Neural progenitor cell (in vitro differentiated cells): ENCODE measurements around the gene WDR64. TPM values are rescaled to one million over a fixed set of nuclear protein-coding genes. Genes with fewer than 3 reads are reported as not detected.

Experiments
- DNase-seq: peaks from one replicate; pipeline ENCODE4 v3.0.0-alpha.2; 2016; ENCODE audit warnings: low spot score
- H2AFZ ChIP-seq: fragments of 200-600 bp; sonication (generic); replicated peaks from 2 replicates; pipeline ENCODE4 v1.6.1; 2016; ENCODE audit warnings: antibody characterized with exemption
- H3F3A ChIP-seq: fragments of 200-600 bp; sonication (generic); 2 replicates; pipeline ENCODE4 v1.6.1; 2016; ENCODE audit warnings: antibody characterized with exemption, low read depth
- H3K27ac ChIP-seq: fragments of 200-600 bp; sonication (generic); 2 replicates; pipeline ENCODE4 v1.5.1; 2016; ENCODE audit warnings: mild to moderate bottlenecking
- H3K27me3 ChIP-seq: fragments of 200-600 bp; sonication (generic); 2 replicates; pipeline ENCODE4 v1.6.1; 2016; ENCODE audit warnings: mild to moderate bottlenecking, moderate library complexity
- H3K36me3 ChIP-seq: fragments of 200-600 bp; sonication (generic); 2 replicates; pipeline ENCODE4 v1.5.1; 2016
- H3K4me1 ChIP-seq: fragments of 200-600 bp; sonication (generic); 2 replicates; pipeline ENCODE4 v1.6.1; 2016; ENCODE audit warnings: mixed run types
- H3K4me2 ChIP-seq: fragments of 200-600 bp; sonication (generic); 2 replicates; pipeline ENCODE4 v1.6.1; 2016
- H3K4me3 ChIP-seq: fragments of 200-600 bp; sonication (generic); 2 replicates; pipeline ENCODE4 v1.5.1; 2016
- H3K79me2 ChIP-seq: fragments of 200-600 bp; sonication (generic); 2 replicates; pipeline ENCODE4 v1.6.1; 2016; ENCODE audit warnings: low read depth
- H3K9ac ChIP-seq: fragments of 200-600 bp; sonication (generic); 2 replicates; pipeline ENCODE4 v1.6.1; 2016
- H3K9me3 ChIP-seq: fragments of 200-600 bp; sonication (generic); 2 replicates; pipeline ENCODE4 v1.5.1; 2016; ENCODE audit warnings: low read depth
- H4K20me1 ChIP-seq: fragments of 200-600 bp; sonication (generic); 2 replicates; pipeline ENCODE4 v1.6.1; 2016; ENCODE audit warnings: low read depth
- H3K27ac Mint-ChIP-seq: 3 replicates; pipeline ENCODE4 v1.8.0; 2021; ENCODE audit warnings: mixed read lengths
- H3K27me3 Mint-ChIP-seq: 2 replicates; pipeline ENCODE4 v1.8.0; 2022; ENCODE audit warnings: low read depth, mild to moderate bottlenecking, inconsistent platforms, moderate library complexity, mixed read lengths; ENCODE audit not compliant: insufficient read depth
- H3K36me3 Mint-ChIP-seq: 3 replicates; pipeline ENCODE4 v1.8.0; 2021; ENCODE audit warnings: mixed read lengths
- H3K4me1 Mint-ChIP-seq: 3 replicates; pipeline ENCODE4 v1.8.0; 2021; ENCODE audit warnings: mixed read lengths
- H3K4me3 Mint-ChIP-seq: 3 replicates; pipeline ENCODE4 v1.8.0; 2021; ENCODE audit warnings: mild to moderate bottlenecking, moderate library complexity, mixed read lengths
- H3K9me3 Mint-ChIP-seq: 3 replicates; pipeline ENCODE4 v1.8.0; 2020; ENCODE audit warnings: mixed read lengths
- EZH2 ChIP-seq: fragments of 200-600 bp; sonication (generic); IDR thresholded peaks from 2 replicates; pipeline ENCODE4 v1.6.1; 2017; ENCODE audit warnings: antibody characterized with exemption, mild to moderate bottlenecking, moderate library complexity
- EZH2phosphoT487 ChIP-seq: fragments of 200-600 bp; sonication (generic); IDR thresholded peaks from 2 replicates; pipeline ENCODE4 v1.6.1; 2017; ENCODE audit warnings: antibody characterized with exemption
- total RNA-seq: library from RNA; depleted of rRNA; stranded (reverse); fragments of >200 nt; gene quantifications from 2 replicates; pipeline ENCODE4 v1.2.3, GENCODE V29; 2015; ENCODE audit warnings: low replicate concordance
- TF ChIP-seq, protein P1 (sequence below): fragments of 200-600 bp; sonication (generic); IDR thresholded peaks from 2 replicates; pipeline ENCODE4 v1.5.1; 2017; ENCODE audit warnings: antibody characterized with exemption, mild to moderate bottlenecking

Gene WDR64
- total RNA-seq, 1 donor from 2014 or later, result not detected

DNA sequence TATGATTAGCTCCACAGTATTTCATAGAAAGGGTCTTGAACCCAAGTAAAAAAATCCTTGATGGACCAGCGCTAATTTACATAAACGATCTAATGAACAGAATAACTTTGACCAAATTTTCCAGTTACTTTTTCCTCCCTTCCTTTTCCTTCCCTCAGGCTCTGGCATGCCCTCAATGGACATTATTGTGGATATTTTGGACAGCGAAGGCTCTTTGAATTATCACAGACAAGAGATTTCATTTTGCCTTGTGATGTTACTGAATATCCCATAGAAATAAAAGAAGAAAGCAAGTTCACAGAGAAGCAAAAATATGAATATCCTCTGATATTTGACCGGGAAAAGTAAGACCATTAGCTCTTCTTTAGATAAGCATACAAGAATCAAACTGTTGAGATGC lies 135.6 kb downstream of the WDR64 start:
- Histone ChIP-seq H3K36me3 (no peaks in the 10 kb centered on the region), H3K9me3 (no peaks in the 10 kb centered on the region), H2AFZ (no peak overlapping the region), H3K27ac (no peak overlapping the region), H3K27me3 (no peaks in the 10 kb centered on the region), H3F3A (no peaks in the 10 kb centered on the region), H3K4me3 (no peak overlapping the region), H4K20me1 (no peaks in the 10 kb centered on the region), H3K79me2 (no peaks in the 10 kb centered on the region), H3K4me1 (no peaks in the 10 kb centered on the region), H3K9ac (no peak overlapping the region), H3K4me2 (no peak overlapping the region)
- H3K27ac Mint-ChIP-seq, result no peak overlapping the region
- H3K9me3 Mint-ChIP-seq, result peaks cover 4% of the 10 kb centered on the region
- TF ChIP-seq, protein P1, sequence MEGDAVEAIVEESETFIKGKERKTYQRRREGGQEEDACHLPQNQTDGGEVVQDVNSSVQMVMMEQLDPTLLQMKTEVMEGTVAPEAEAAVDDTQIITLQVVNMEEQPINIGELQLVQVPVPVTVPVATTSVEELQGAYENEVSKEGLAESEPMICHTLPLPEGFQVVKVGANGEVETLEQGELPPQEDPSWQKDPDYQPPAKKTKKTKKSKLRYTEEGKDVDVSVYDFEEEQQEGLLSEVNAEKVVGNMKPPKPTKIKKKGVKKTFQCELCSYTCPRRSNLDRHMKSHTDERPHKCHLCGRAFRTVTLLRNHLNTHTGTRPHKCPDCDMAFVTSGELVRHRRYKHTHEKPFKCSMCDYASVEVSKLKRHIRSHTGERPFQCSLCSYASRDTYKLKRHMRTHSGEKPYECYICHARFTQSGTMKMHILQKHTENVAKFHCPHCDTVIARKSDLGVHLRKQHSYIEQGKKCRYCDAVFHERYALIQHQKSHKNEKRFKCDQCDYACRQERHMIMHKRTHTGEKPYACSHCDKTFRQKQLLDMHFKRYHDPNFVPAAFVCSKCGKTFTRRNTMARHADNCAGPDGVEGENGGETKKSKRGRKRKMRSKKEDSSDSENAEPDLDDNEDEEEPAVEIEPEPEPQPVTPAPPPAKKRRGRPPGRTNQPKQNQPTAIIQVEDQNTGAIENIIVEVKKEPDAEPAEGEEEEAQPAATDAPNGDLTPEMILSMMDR, result no peak
- TF ChIP-seq EZH2 (no peak), EZH2phosphoT487 (no peak)
- H3K27me3 Mint-ChIP-seq, result no peaks in the 10 kb centered on the region
- peaks cover 7% of the 10 kb centered on the region for H3K4me1 Mint-ChIP-seq
- no peaks in the 10 kb centered on the region for H3K36me3 Mint-ChIP-seq
- no peak for DNase-seq
- no peak overlapping the region for H3K4me3 Mint-ChIP-seq

DNA sequence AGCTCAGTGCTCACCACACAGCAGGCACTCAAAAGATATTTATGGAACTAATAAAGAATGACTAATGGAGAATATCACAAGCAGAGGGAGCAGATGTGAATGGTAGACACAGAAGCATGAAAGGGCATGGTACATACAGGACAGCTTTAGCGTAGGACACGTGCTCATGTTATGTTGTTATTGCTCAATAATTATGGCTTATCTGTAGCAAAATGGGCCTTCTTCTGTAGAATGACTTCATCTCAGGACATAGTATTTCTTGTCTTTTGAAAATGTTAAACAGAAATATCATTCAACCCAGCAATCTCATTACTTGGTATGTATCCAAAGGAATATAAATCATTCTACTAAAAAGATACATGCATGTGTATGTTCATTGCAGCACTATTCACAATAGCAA lies 137.0 kb downstream of the WDR64 start:
- peaks cover 4% of the 10 kb centered on the region for H3K9me3 Mint-ChIP-seq
- Histone ChIP-seq H3K9me3 (no peaks in the 10 kb centered on the region), H3K9ac (no peak overlapping the region), H3K4me3 (no peak overlapping the region), H3K79me2 (no peaks in the 10 kb centered on the region), H3K4me2 (no peak overlapping the region), H3K27me3 (no peaks in the 10 kb centered on the region), H3K4me1 (no peaks in the 10 kb centered on the region), H4K20me1 (no peaks in the 10 kb centered on the region), H2AFZ (no peak overlapping the region), H3F3A (no peaks in the 10 kb centered on the region), H3K27ac (no peak overlapping the region), H3K36me3 (no peaks in the 10 kb centered on the region)
- peaks cover 7% of the 10 kb centered on the region for H3K4me1 Mint-ChIP-seq
- TF ChIP-seq, protein P1, result no peak
- no peak for TF ChIP-seq EZH2
- TF ChIP-seq EZH2phosphoT487, result no peak
- no peak overlapping the region for H3K4me3 Mint-ChIP-seq
- no peak for DNase-seq
- no peaks in the 10 kb centered on the region for H3K36me3 Mint-ChIP-seq
- H3K27ac Mint-ChIP-seq, result no peak overlapping the region
- H3K27me3 Mint-ChIP-seq, result no peaks in the 10 kb centered on the region

DNA sequence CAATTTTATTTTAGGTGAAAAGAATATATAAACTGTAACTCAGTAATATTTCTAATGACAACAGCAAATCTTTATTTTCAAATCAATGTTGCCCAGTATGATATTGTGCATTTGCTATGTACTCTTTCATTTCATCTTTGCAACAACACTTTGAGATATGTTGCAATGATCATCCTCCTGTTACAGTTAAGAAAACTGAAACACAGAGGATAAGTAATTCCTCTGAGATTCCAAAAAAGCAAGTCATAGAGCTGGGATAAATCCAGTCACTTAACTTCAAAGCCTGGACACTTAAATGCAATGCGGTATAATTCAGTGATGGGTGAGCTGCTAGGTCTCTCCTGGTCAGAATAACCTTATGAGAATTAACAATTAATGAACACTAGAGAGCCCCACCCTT lies 147.3 kb downstream of the WDR64 start:
- Histone ChIP-seq H3F3A (no peaks in the 10 kb centered on the region), H3K27me3 (no peaks in the 10 kb centered on the region), H3K36me3 (no peaks in the 10 kb centered on the region), H3K9ac (no peak overlapping the region), H3K4me1 (no peaks in the 10 kb centered on the region), H3K9me3 (no peaks in the 10 kb centered on the region), H3K79me2 (no peaks in the 10 kb centered on the region), H4K20me1 (no peaks in the 10 kb centered on the region), H2AFZ (no peak overlapping the region), H3K4me2 (no peak overlapping the region), H3K27ac (no peak overlapping the region), H3K4me3 (no peak overlapping the region)
- Mint-ChIP-seq H3K9me3 (no peaks in the 10 kb centered on the region), H3K36me3 (no peaks in the 10 kb centered on the region), H3K27me3 (no peaks in the 10 kb centered on the region), H3K27ac (no peak overlapping the region), H3K4me1 (no peaks in the 10 kb centered on the region), H3K4me3 (no peak overlapping the region)
- TF ChIP-seq EZH2phosphoT487 (no peak), EZH2 (no peak)
- TF ChIP-seq, protein P1, result no peak
- no peak for DNase-seq

DNA sequence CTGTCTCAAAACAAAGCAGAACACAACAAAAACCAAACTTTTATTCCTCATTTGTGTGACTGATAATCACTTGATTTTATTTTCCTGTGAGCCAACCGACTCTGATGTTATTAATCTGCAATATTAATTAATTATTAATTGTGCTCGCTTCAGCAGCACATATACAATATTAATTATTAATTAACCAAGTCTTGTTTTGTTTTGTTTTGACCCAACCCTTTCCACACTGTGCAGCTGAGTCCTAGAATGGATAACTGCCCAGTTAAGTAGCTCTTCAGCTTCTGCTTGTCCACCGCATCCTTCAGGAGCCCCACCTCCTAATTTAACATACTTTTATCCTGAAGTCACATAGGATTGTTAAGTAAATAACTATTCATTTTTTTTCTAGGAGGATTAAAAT lies 148.6 kb downstream of the WDR64 start:
- TF ChIP-seq EZH2 (no peak), EZH2phosphoT487 (no peak)
- TF ChIP-seq, protein P1, result no peak
- Mint-ChIP-seq H3K27ac (no peak overlapping the region), H3K4me1 (no peaks in the 10 kb centered on the region), H3K27me3 (no peaks in the 10 kb centered on the region), H3K9me3 (no peaks in the 10 kb centered on the region), H3K36me3 (no peaks in the 10 kb centered on the region), H3K4me3 (no peak overlapping the region)
- H3K4me1 ChIP-seq, result no peaks in the 10 kb centered on the region
- H2AFZ ChIP-seq, result no peak overlapping the region
- H3K36me3 ChIP-seq, result no peaks in the 10 kb centered on the region
- DNase-seq, result no peak
- H3K27me3 ChIP-seq, result no peaks in the 10 kb centered on the region
- no peaks in the 10 kb centered on the region for H3F3A ChIP-seq
- H4K20me1 ChIP-seq, result no peaks in the 10 kb centered on the region
- no peak overlapping the region for H3K4me2 ChIP-seq
- H3K27ac ChIP-seq, result no peak overlapping the region
- H3K4me3 ChIP-seq, result no peak overlapping the region
- H3K9me3 ChIP-seq, result no peaks in the 10 kb centered on the region
- no peak overlapping the region for H3K9ac ChIP-seq
- no peaks in the 10 kb centered on the region for H3K79me2 ChIP-seq
